HG03575 (cell line): ENCODE data around the gene ATP12A.

ENCODE experiments used
- ATAC-seq: cut with Tn5 transposase; IDR thresholded peaks from one replicate; pipeline ENCODE4 v1.9.1; 2021; ENCODE audit not compliant: unreplicated experiment, insufficient number of reproducible peaks, low FRiP score; ENCODE audit errors: extremely low read depth

The ATP12A gene

DNA sequence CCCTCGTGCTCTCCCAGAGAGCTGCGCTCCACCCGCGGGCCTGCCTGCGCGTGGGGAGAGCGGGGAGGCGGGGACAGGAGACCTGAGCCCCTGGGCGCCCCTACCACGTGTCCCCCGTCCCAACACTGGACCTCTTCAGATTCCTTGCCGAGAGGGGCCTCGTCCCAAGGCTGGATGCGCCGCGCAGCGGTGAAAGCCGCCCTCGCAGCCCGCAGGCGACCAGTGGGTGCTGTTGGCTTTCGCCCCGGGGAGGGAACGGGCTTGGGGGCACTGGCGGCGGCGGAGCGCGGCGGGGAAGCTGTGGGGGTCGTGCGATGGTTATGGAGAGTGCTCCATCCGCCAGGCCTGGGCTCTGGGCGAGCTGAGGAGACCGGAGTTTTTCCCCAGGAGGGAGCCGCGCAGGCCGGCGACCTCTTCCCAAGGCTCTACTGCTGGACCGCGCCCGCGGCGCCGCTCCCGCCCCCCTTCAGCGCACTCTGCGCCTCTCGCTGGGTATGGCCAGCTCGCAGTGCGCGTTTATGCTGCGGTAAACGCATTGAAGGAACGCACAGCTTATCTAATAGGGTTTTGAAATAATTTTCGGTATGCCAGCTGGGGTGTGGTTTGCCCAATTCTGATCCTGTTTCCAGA, 66.5 kb downstream of the ATP12A start:
- ATAC-seq: no peak

GRCh38 chr13:24747248-24748060, 67.2 kb downstream of the ATP12A start:
- no peak for ATAC-seq

GRCh38 chr13:24748061-24748400, 67.8 kb downstream of the ATP12A start:
- ATAC-seq: no peak

DNA sequence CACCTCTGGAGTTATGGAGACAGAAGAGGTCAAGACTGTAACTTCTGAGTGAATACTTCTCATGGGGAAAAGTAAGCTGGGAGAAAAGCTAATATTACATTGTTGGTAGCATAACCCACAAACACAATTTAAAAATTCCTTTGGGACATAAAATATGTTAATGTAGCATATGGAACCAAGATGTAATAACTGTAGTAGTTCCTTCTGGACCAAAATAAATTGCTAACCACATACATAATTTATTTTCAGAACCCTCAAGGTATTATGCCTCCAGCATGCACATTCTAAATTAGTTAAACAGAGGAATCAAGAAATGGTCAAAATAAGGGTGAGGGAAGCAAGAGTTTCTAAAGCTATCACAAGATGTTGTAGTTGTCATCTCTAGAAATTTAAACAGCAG, 79.0 kb downstream of the ATP12A start:
- ATAC-seq: no peak
